GM18870 (cell line): ENCODE measurements around the gene TBL2.
"Not testable (repeated sequence)": the region's sequence is repeated elsewhere in the genome, so short reads cannot be mapped to it uniquely, and the experiment has no call there.

Source experiments
- ATAC-seq: cut with Tn5 transposase; IDR thresholded peaks from one replicate; pipeline ENCODE4 v1.9.1; 2021; ENCODE audit warnings: moderate library complexity; ENCODE audit not compliant: unreplicated experiment

TBL2 gene

GRCh38 chr7:73570977-73571376 is 7.4 kb downstream of the TBL2 start:
- ATAC-seq, result no peak

GRCh38 chr7:73570521-73570920 is 7.9 kb downstream of the TBL2 start:
- no peak for ATAC-seq

- no peak for ATAC-seq
These were observed 9.3 kb downstream of the TBL2 start for GRCh38 chr7:73569042-73569608.

DNA sequence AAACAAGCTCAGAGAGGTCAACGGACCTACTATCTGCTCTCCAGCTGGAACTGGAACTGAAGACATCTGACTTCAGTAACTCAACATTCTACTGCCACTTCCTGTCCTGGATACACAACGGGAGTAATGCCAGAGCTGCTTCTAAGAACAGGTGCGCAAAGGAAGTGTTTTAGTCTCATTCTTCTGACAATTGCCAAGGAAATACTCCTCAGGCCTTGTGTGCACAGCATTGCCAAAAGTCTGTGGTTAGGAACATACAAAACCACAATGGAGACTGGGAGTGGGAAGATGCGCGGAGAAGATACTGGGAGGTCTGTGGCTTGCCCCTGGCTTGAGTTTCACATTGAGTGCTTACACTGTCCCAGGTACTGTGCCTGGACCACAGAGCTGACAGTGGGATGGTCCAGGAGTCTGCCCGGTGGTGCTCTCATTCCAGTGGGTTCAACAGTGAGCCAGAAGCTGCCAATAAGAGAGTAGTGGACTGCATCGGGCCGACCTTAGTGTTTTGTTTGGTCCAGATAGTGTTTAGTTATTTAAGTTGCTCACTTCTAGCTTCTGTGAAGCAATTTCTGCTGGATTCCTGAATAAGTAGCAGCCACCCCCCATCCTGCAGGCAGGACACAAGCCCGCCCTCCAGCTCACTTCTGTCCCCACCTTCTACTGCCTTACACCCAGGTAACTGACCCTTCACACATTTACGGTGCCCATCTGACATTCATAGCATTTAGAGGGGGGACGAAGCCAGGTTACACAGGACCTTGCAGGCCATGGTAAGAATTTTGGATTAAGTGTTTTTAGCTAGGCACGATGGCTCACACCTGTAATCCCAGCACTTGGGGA is 10.3 kb downstream of the TBL2 start:
- ATAC-seq, result no peak

GRCh38 chr7:73567140-73567539 is 11.2 kb downstream of the TBL2 start:
- ATAC-seq, result no peak

- not testable (repeated sequence) for ATAC-seq
These were observed 11.9 kb downstream of the TBL2 start for GRCh38 chr7:73566431-73566830.

DNA sequence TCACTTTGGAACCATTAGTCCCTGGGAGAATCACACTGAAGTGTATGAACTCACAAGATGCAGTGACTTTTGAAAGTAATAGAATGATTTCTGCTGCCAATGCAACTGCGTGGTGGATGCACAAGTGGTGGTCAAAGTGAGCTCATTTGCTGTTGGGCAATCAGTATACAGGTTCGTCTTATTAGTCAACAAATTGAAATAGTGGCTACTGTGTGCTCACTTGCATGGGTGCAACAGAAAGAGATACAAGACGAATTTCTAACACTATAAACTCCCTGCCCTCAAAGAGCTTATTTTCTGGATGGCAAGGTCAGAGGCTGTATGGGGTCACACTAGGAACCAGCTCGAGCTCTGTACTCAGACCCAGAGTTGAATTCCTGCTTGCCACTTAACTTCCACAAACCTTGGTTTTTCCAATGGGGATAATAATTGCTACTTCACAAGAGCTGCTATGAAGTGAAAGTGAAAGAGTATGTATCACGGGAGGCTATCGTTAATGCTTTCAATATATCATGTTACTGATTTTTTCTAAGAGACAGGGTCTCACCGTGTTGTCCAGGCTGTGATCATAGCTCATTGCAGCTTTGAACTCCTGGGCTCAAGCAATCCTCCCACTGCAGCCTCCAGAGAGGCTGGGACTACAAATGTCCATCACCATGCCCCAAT is 12.6 kb downstream of the TBL2 start:
- no peak for ATAC-seq

GRCh38 chr7:73560109-73560835 is 18.1 kb downstream of the TBL2 start:
- no peak for ATAC-seq

DNA sequence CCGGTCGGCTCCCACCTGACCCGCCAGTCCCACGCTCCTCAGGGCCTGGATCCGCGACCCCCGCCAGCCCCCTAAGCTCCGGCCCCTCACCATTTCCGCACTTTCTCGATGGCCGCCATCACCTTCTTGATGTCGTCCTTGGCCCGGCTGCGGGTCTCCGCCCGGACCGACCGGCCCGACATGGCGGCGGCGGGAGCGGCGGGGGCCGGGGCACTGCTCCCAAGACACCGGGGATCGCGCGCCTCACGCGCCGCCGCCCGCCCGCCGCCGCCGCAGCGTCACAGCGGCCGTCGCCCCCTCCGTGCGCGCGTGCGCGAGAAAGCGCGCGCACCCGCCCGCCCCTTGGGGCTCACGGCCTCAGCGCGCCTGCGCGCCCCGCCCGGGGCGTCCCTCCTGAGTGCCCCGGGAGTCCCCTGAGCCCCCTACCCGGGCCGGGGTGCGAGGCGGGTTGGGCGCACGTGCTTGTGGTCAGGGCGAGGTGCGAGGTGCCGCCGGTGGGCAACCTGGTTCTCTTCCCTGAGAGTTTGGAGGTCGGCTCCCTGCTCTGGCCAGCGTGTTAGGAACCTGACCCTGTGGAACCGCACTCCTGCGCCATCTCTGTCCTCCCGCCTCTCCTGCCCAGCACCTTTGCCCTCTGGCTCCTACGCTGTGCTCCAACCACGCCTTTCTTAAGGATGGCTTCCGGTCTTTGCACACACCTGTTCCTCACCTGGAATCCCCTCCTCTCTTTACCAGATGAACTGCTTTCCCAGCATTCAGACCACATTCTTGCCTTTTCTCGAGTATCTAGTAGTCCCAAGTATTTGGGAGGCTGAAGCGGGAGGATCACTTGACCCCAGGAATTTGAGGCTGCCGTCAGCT is 20.8 kb downstream of the TBL2 start, which contains the start of gene BCL7B:
TSS of gene BCL7B (minus strand) at position 294 of the 861 bp plus-strand sequence. CDS start at position 182, 112 bp downstream.
- ATAC-seq, result no peak

DNA sequence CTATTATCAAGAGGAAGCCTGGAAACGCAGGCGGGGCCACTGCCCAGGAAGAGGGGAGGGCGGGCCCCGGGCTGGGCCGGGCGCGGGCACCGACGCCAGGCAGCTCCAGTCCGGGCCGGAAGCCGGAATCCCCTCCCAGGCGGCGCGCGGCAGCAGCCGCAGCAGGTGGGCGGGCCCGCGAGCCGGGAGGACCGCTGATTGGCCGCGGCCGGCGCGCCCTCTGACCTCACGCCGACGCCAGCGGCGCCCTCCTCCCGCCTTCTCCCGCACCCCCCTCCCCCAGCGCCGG is 21.3 kb downstream of the TBL2 start:
- peak; percentile 61 for ATAC-seq

DNA sequence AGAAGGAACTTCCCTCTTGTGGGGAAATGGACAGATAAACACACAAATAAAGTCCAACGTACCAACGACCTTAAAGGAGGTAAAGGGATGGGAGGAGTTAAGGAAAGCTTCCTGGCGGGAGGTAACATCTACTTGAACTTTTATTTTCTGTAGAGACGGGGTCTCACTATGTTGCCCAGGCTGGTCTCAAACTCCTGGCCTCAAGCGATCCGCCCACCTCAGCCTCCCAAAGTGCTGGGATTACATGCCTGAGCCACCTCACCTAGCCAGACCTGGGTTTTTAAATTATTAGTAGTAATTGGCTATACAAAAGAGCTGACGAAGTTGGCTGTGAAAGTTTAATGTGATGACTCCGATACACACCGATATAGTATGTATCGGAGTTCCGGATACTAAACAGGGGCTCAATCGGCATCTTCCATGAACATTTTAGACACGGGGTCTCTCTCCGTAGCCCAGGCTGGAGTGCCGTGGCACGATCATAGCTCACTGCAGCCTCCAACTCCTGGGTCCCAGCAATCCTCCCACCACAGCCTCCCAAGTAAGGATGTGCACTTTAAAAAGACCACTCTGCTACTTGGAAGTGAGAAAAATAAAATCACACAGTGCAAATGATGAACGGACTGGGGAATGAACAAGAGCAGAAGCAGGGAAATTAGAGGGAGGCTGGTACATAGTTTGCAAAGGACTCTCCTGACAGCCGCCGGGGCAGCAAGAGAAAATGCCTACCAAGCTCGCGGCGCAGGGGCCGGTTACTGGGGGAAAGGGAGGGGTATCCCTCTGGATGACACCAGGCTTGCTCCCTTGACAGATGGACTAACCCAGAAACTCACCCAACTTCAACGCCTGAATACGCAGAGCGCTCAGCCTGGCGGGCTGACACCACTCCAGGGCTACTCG is 21.9 kb downstream of the TBL2 start:
- ATAC-seq, result no peak

DNA sequence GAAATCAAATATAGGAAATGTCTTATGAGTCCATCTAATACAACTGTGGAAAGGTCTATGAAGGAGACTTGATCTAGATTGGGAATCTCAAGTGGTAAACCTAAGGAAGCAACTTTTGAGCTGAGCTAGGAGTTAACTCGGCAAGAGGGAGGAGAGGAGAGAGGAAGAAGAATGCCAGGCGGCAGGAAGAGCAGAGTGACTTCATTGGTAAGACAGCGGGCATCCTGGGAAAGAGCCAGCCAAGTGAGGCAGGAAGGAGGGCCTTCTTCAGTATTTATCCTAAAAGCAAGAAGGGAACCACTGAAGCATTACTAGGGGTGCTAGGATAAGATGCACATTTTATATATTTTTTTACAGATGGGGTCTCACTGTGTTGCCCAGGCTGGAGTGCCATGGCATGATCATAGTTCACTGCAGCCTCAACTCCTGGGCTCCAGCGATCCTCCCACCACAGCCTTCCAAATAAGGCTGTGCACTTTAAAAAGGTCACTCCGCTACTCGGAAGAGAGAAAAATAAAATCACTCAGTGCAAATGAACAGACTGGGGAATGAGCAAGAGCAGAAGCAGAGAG is 22.9 kb downstream of the TBL2 start:
- no peak for ATAC-seq

GRCh38 chr7:73550093-73550492 is 28.3 kb downstream of the TBL2 start:
- ATAC-seq, result not testable (repeated sequence)

GRCh38 chr7:73549176-73549575 is 29.2 kb downstream of the TBL2 start:
- ATAC-seq, result no peak

- ATAC-seq, result no peak
These were observed 30.5 kb downstream of the TBL2 start for GRCh38 chr7:73547841-73548240.

DNA sequence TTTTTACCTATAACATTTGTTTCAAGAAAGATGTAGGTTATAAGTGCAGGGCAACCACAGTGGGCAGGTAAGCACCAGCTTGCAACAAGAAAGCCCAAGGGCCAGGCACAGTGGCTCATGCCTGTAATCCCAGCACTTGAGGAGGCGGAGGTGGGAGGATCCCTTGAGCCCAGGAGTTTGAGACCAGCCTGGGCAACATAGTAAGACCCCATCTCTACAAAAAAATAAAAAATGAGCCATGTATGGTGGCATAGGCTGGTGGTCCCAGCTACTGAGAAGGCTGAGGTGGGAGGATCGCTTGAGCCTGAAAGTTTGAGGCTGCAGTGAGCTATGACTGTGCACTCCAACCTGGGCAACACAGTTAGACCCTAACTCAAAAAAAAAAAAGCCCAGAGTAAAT is 33.7 kb downstream of the TBL2 start:
- no peak for ATAC-seq

GRCh38 chr7:73541722-73542121 is 36.7 kb downstream of the TBL2 start:
- ATAC-seq, result no peak

GRCh38 chr7:73539709-73540108 is 38.7 kb downstream of the TBL2 start:
- ATAC-seq, result no peak

- not testable (repeated sequence) for ATAC-seq
These were observed 39.9 kb downstream of the TBL2 start for GRCh38 chr7:73538510-73538909.
